GM12878 (cell line): ENCODE data around the gene SLC34A1. TPM values are rescaled to one million over a fixed set of nuclear protein-coding genes. Genes with fewer than 3 reads are reported as not detected.

Experiments used
- CBFB ChIP-seq: IDR thresholded peaks from 2 replicates; pipeline ENCODE4 v1.6.1; 2016; ENCODE audit warnings: antibody characterized with exemption, low read depth
- CHD4 ChIP-seq: fragments of 200-600 bp; sonication (generic); IDR thresholded peaks from 2 replicates; pipeline ENCODE4 v1.6.1; 2016; ENCODE audit warnings: mild to moderate bottlenecking
- GATAD2B ChIP-seq: fragments of 450-650 bp; conservative IDR thresholded peaks from 2 replicates; pipeline ENCODE4 v1.6.1; 2017; ENCODE audit warnings: low read depth, mild to moderate bottlenecking, moderate library complexity
- MEF2B ChIP-seq: fragments of 450-650 bp; IDR thresholded peaks from 2 replicates; pipeline ENCODE4 v1.6.1; 2018; ENCODE audit warnings: mild to moderate bottlenecking, moderate library complexity; ENCODE audit not compliant: partially characterized antibody, poor library complexity, severe bottlenecking
- NFYA ChIP-seq: IDR thresholded peaks from 2 replicates; pipeline ENCODE4 v1.6.1; 2011; ENCODE audit warnings: low read depth, mild to moderate bottlenecking, low read length, improper control_type of control experiment, borderline replicate concordance
- POLR2A ChIP-seq: IDR thresholded peaks from 2 replicates; pipeline ENCODE4 v1.6.1; 2011; ENCODE audit warnings: low read depth, mild to moderate bottlenecking, low read length
- RAD21 ChIP-seq: IDR thresholded peaks from 2 replicates; pipeline ENCODE4 v1.6.1; 2011; ENCODE audit warnings: mild to moderate bottlenecking, low read depth, low read length, moderate library complexity; ENCODE audit not compliant: insufficient read depth
- RBBP5 ChIP-seq: fragments of 200-600 bp; sonication (generic); conservative IDR thresholded peaks from 2 replicates; pipeline ENCODE4 v1.6.1; 2016
- SIN3A ChIP-seq: IDR thresholded peaks from 2 replicates; pipeline ENCODE4 v1.6.1; 2012; ENCODE audit warnings: low read depth, low read length, improper control_type of control experiment
- SMAD1 ChIP-seq: fragments of 450-650 bp; IDR thresholded peaks from 2 replicates; pipeline ENCODE4 v1.6.1; 2018; ENCODE audit warnings: mild to moderate bottlenecking, low read depth; ENCODE audit not compliant: partially characterized antibody
- SMC3 ChIP-seq: IDR thresholded peaks from 2 replicates; pipeline ENCODE4 v1.6.1; 2011; ENCODE audit warnings: low read length, improper control_type of control experiment, borderline replicate concordance
- SRF ChIP-seq, 2 experiments: IDR thresholded peaks; 2 replicates each; pipeline ENCODE4 v1.6.1; 2011; ENCODE audit warnings: low read depth in 2 of 2, low read length in 2 of 2, mild to moderate bottlenecking in 1 of 2, moderate library complexity in 1 of 2
- STAT3 ChIP-seq: IDR thresholded peaks from 2 replicates; pipeline ENCODE4 v1.6.1; 2011; ENCODE audit warnings: low read depth, low read length, improper control_type of control experiment
- YBX1 ChIP-seq: fragments of 450-650 bp; IDR thresholded peaks from 2 replicates; pipeline ENCODE4 v1.6.1; 2016; ENCODE audit warnings: antibody characterized with exemption
- ZNF207 ChIP-seq: fragments of 450-650 bp; IDR thresholded peaks from 2 replicates; pipeline ENCODE4 v1.6.1; 2014; ENCODE audit warnings: antibody characterized with exemption, mild to moderate bottlenecking, borderline replicate concordance
- ZNF217 ChIP-seq: fragments of 450-650 bp; IDR thresholded peaks from 2 replicates; pipeline ENCODE4 v1.6.1; 2017; ENCODE audit warnings: antibody characterized with exemption, mild to moderate bottlenecking
- ZNF274 ChIP-seq: IDR thresholded peaks from one replicate; pipeline ENCODE4 v1.8.0; 2011; ENCODE audit not compliant: insufficient read length, insufficient read depth
- ZSCAN29 ChIP-seq: fragments of 450-650 bp; IDR thresholded peaks from 2 replicates; pipeline ENCODE4 v1.6.1; 2017; ENCODE audit warnings: mild to moderate bottlenecking, moderate library complexity
- polyA plus RNA-seq, 11 experiments: library from polyadenylated mRNA; depleted of rRNA in 4 of 11; unstranded in 6 of 11; stranded (reverse) in 5 of 11; fragments of >200 nt; fragmentation: Nextera tagmentation in 4 of 11; fragmentation: Illumina TruSeq in 1 of 11; extraction: Ambion mirVana in 4 of 11; extraction: Trizol in 1 of 11; gene quantifications; 1 replicate in 1 of 11; 2 replicates in 10 of 11; pipeline versions ENCODE4 v1.2.1 to v1.2.3, GENCODE V29; 2011 to 2016; ENCODE audit warnings: inconsistent platforms in 2 of 11, missing spikeins in 2 of 11, low read depth in 1 of 11
- total RNA-seq, 4 experiments: library from RNA; depleted of rRNA in 3 of 4; stranded (reverse); fragments of >200 nt in 3 of 4; fragmentation: Illumina TruSeq in 1 of 4; extraction: Trizol in 1 of 4; gene quantifications; 2 replicates each; pipeline versions ENCODE4 v1.2.1 to v1.2.3, GENCODE V29; 2013 to 2021
- TF ChIP-seq, protein P1 (sequence below): fragments of 450-650 bp; formaldehyde crosslinking; IDR thresholded peaks from 2 replicates; pipeline ENCODE4 v1.4.0; 2020; ENCODE audit warnings: mild to moderate bottlenecking, moderate library complexity
- TF ChIP-seq, protein P2 (sequence below): IDR thresholded peaks from 2 replicates; pipeline ENCODE4 v1.6.1; 2012; ENCODE audit warnings: low read length, inconsistent platforms
- TF ChIP-seq, protein P3 (sequence below): IDR thresholded peaks from 2 replicates; pipeline ENCODE4 v1.6.1; 2012; ENCODE audit warnings: mild to moderate bottlenecking, low read depth, low read length
- TF ChIP-seq, protein P4 (sequence below): IDR thresholded peaks from 2 replicates; pipeline ENCODE4 v1.6.1; 2011; ENCODE audit warnings: low read depth, low read length, improper control_type of control experiment, borderline replicate concordance

The SLC34A1 gene
- total and polyA plus RNA-seq, 10 of the 15 experiments (the other 5 are each of a cell fraction or from before 2014, with no cell fraction given) = 0.03 to 0.14 (median 0.09) TPM; not detected in 2

DNA sequence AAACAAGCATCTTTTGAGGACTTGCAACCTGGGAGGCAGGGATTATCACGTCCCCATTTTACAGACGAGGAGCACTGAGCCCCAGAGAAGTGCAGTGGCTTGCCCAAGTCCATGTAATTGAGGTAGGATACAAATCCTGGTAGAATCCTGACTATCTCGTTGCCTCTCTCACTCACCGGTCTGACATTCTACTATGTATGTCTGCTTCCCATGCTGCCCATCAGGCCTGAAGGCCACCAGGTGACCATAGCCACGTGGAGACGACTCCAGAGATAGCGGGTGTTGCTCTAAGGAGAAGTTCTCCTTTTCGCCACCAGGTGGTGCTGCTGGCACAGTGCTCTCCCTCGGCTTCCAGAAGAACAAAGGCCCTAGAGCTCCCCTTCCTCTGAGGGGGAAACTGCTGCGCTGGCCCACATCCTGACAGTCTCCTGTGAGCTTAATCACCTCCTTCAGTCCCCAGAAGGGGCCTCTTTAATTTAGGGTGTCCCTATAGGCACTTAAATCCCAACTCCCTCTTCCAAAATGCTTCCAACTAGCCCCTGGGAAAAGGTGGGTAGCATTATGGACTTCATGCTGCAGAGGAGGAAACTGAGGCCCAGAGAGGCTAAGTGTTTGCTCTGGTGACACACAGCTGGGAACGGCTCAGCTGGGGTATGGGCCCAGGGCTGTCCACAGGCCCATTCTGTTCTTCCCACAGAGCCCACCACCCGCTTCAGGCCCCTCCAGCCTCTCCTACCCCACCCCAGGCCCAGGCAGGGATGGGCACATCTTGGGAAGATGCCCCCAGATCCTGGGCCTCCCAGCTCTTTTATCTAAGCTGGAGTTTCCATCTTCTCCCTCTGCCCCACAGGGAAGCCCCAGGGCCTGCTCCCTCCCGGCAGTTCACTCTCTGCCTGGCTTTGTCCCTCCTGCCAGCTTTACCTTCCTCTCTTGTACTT, 6.4 kb downstream of the SLC34A1 start (continued):
- TF ChIP-seq, protein P1, sequence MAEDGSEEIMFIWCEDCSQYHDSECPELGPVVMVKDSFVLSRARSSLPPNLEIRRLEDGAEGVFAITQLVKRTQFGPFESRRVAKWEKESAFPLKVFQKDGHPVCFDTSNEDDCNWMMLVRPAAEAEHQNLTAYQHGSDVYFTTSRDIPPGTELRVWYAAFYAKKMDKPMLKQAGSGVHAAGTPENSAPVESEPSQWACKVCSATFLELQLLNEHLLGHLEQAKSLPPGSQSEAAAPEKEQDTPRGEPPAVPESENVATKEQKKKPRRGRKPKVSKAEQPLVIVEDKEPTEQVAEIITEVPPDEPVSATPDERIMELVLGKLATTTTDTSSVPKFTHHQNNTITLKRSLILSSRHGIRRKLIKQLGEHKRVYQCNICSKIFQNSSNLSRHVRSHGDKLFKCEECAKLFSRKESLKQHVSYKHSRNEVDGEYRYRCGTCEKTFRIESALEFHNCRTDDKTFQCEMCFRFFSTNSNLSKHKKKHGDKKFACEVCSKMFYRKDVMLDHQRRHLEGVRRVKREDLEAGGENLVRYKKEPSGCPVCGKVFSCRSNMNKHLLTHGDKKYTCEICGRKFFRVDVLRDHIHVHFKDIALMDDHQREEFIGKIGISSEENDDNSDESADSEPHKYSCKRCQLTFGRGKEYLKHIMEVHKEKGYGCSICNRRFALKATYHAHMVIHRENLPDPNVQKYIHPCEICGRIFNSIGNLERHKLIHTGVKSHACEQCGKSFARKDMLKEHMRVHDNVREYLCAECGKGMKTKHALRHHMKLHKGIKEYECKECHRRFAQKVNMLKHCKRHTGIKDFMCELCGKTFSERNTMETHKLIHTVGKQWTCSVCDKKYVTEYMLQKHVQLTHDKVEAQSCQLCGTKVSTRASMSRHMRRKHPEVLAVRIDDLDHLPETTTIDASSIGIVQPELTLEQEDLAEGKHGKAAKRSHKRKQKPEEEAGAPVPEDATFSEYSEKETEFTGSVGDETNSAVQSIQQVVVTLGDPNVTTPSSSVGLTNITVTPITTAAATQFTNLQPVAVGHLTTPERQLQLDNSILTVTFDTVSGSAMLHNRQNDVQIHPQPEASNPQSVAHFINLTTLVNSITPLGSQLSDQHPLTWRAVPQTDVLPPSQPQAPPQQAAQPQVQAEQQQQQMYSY = no peak
- TF ChIP-seq, protein P2, sequence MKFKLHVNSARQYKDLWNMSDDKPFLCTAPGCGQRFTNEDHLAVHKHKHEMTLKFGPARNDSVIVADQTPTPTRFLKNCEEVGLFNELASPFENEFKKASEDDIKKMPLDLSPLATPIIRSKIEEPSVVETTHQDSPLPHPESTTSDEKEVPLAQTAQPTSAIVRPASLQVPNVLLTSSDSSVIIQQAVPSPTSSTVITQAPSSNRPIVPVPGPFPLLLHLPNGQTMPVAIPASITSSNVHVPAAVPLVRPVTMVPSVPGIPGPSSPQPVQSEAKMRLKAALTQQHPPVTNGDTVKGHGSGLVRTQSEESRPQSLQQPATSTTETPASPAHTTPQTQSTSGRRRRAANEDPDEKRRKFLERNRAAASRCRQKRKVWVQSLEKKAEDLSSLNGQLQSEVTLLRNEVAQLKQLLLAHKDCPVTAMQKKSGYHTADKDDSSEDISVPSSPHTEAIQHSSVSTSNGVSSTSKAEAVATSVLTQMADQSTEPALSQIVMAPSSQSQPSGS = no peak
- TF ChIP-seq ZNF207 (0 out of 2 replicates have a peak, but pooled peaks have one; percentile 43), ZNF274 (no peak), NFYA (no peak), ZSCAN29 (no peak), SRF (IDR thresholded peaks at IDR 0.05; ENCODE audit: low read depth in 2 of 2, low read length in 2 of 2) (no peak), SIN3A (peak; percentile 76), RBBP5 (no peak), YBX1 (no peak), MEF2B (no peak), GATAD2B (no peak), CHD4 (no peak), ZNF217 (no peak), SMC3 (peak; percentile 95), RAD21 (peak; percentile 86), CBFB (no peak), POLR2A (no peak), SMAD1 (no peak), STAT3 (no peak)
- TF ChIP-seq, protein P3, sequence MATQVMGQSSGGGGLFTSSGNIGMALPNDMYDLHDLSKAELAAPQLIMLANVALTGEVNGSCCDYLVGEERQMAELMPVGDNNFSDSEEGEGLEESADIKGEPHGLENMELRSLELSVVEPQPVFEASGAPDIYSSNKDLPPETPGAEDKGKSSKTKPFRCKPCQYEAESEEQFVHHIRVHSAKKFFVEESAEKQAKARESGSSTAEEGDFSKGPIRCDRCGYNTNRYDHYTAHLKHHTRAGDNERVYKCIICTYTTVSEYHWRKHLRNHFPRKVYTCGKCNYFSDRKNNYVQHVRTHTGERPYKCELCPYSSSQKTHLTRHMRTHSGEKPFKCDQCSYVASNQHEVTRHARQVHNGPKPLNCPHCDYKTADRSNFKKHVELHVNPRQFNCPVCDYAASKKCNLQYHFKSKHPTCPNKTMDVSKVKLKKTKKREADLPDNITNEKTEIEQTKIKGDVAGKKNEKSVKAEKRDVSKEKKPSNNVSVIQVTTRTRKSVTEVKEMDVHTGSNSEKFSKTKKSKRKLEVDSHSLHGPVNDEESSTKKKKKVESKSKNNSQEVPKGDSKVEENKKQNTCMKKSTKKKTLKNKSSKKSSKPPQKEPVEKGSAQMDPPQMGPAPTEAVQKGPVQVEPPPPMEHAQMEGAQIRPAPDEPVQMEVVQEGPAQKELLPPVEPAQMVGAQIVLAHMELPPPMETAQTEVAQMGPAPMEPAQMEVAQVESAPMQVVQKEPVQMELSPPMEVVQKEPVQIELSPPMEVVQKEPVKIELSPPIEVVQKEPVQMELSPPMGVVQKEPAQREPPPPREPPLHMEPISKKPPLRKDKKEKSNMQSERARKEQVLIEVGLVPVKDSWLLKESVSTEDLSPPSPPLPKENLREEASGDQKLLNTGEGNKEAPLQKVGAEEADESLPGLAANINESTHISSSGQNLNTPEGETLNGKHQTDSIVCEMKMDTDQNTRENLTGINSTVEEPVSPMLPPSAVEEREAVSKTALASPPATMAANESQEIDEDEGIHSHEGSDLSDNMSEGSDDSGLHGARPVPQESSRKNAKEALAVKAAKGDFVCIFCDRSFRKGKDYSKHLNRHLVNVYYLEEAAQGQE = no peak
- TF ChIP-seq, protein P4, sequence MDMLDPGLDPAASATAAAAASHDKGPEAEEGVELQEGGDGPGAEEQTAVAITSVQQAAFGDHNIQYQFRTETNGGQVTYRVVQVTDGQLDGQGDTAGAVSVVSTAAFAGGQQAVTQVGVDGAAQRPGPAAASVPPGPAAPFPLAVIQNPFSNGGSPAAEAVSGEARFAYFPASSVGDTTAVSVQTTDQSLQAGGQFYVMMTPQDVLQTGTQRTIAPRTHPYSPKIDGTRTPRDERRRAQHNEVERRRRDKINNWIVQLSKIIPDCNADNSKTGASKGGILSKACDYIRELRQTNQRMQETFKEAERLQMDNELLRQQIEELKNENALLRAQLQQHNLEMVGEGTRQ = peak; percentile 68
